SK-N-SH (cell line): ENCODE measurements around the gene PRIMPOL. TPM values are rescaled to one million over a fixed set of nuclear protein-coding genes. Genes with fewer than 3 reads are reported as not detected.
"Not testable (repeated sequence)": the region's sequence is repeated elsewhere in the genome, so short reads cannot be mapped to it uniquely, and the experiment has no call there.

Experiments used
- CTCF ChIA-PET: fragments of 300-600, 350-600 bp; formaldehyde crosslinking; extraction: SDS; loops from one replicate; lab custom pipeline; 2021; lab: Yijun Ruan, JAX
- POLR2A ChIA-PET: fragments of 350-600 bp; sonication (Branson Sonifier 250); formaldehyde crosslinking; extraction: SDS; loops from one replicate; lab custom pipeline; 2020; ENCODE audit warnings: antibody characterized with exemption, inconsistent platforms; lab: Yijun Ruan, JAX
- DNase-seq: peaks from one replicate; pipeline ENCODE4 v3.0.0; 2012
- H2AFZ ChIP-seq: fragments of 200-600 bp; sonication (generic); 2 replicates; pipeline ENCODE4 v1.8.1; 2016; ENCODE audit warnings: antibody characterized with exemption, mild to moderate bottlenecking, low read depth
- H3F3A ChIP-seq: fragments of 200-600 bp; sonication (generic); replicated peaks from 2 replicates; pipeline ENCODE3; 2016; ENCODE audit warnings: antibody characterized with exemption, mild to moderate bottlenecking; ENCODE audit not compliant: insufficient read depth
- H3K27ac ChIP-seq, 2 experiments: fragments of 200-500 bp in 1 of 2; fragments of 200-600 bp in 1 of 2; sonication (Bioruptor generic) in 1 of 2; sonication (generic), shearing (Covaris generic) in 1 of 2; 2 replicates each; pipeline versions ENCODE4 v1.5.1 to v1.6.1; 2014 to 2016; ENCODE audit warnings: low read depth in 2 of 2, inconsistent platforms in 1 of 2, low read length in 1 of 2, mild to moderate bottlenecking in 1 of 2, mixed read lengths in 1 of 2
- H3K27me3 ChIP-seq: fragments of 200-600 bp; sonication (generic), shearing (Covaris generic); 2 replicates; pipeline ENCODE4 v1.6.1; 2016; ENCODE audit warnings: mixed run types; ENCODE audit not compliant: insufficient read depth
- H3K36me3 ChIP-seq, 2 experiments: fragments of 200-500 bp in 1 of 2; fragments of 200-600 bp in 1 of 2; sonication (Bioruptor generic) in 1 of 2; sonication (generic) in 1 of 2; replicated peaks in 1 of 2; 2 replicates each; pipeline versions ENCODE3 to v1.5.1; 2014 to 2016; ENCODE audit warnings: low read length in 1 of 2, mild to moderate bottlenecking in 1 of 2; ENCODE audit not compliant: insufficient read depth in 2 of 2, control insufficient read depth in 1 of 2
- H3K4me1 ChIP-seq, 2 experiments: fragments of 200-500 bp in 1 of 2; fragments of 200-600 bp in 1 of 2; sonication (Bioruptor generic) in 1 of 2; sonication (generic), shearing (Covaris generic) in 1 of 2; 2 replicates each; pipeline versions ENCODE4 v1.5.1 to v1.6.1; 2014 to 2016; ENCODE audit warnings: low read depth in 1 of 2, low read length in 1 of 2, mixed run types in 1 of 2; ENCODE audit not compliant: insufficient read depth in 2 of 2, control insufficient read depth in 1 of 2
- H3K4me2 ChIP-seq: fragments of 200-600 bp; sonication (generic), shearing (Covaris generic); 2 replicates; pipeline ENCODE4 v1.6.1; 2017; ENCODE audit warnings: mixed run types
- H3K4me3 ChIP-seq, 2 experiments: fragments of 200-500 bp in 1 of 2; fragments of 200-600 bp in 1 of 2; sonication (Bioruptor generic) in 1 of 2; sonication (generic), shearing (Covaris generic) in 1 of 2; 2 replicates each; pipeline versions ENCODE4 v1.5.1 to v1.8.1; 2014 to 2016; ENCODE audit warnings: low read depth in 2 of 2, inconsistent platforms in 1 of 2, low read length in 1 of 2, mild to moderate bottlenecking in 1 of 2, mixed read lengths in 1 of 2, moderate library complexity in 1 of 2
- H3K79me2 ChIP-seq: fragments of 200-600 bp; sonication (generic); 2 replicates; pipeline ENCODE4 v1.8.1; 2017; ENCODE audit warnings: mild to moderate bottlenecking; ENCODE audit not compliant: insufficient read depth
- H3K9ac ChIP-seq: fragments of 200-600 bp; sonication (generic); 2 replicates; pipeline ENCODE4 v1.6.1; 2017; ENCODE audit warnings: mixed run types
- H3K9me2 ChIP-seq: fragments of 200-600 bp; sonication (generic); 2 replicates; pipeline ENCODE4 v1.6.1; 2017; ENCODE audit warnings: mixed run types
- H3K9me3 ChIP-seq: fragments of 200-600 bp; sonication (generic); 2 replicates; pipeline ENCODE4 v1.6.1; 2017; ENCODE audit warnings: mixed run types, mild to moderate bottlenecking, moderate library complexity
- H4K20me1 ChIP-seq: fragments of 200-600 bp; sonication (generic); 2 replicates; pipeline ENCODE4 v1.6.1; 2017; ENCODE audit warnings: mild to moderate bottlenecking, mixed run types; ENCODE audit not compliant: insufficient read depth
- ELF1 ChIP-seq: IDR thresholded peaks from 2 replicates; pipeline ENCODE4 v1.4.0; 2012
- EP300 ChIP-seq, 2 experiments: IDR thresholded peaks; 2 replicates each; pipeline versions ENCODE4 v1.4.0 to v1.6.1; 2012; ENCODE audit warnings: borderline replicate concordance in 1 of 2, low read depth in 1 of 2, low read length in 1 of 2
- EZH2phosphoT487 ChIP-seq: fragments of 200-600 bp; sonication (generic); IDR thresholded peaks from 2 replicates; pipeline ENCODE4 v1.6.1; 2017; ENCODE audit warnings: low read depth, mixed run types, mild to moderate bottlenecking, antibody characterized with exemption, moderate library complexity, borderline replicate concordance
- FOSL2 ChIP-seq: IDR thresholded peaks from 2 replicates; pipeline ENCODE4 v1.4.0; 2012; ENCODE audit warnings: low read depth, mild to moderate bottlenecking, moderate library complexity, borderline replicate concordance
- FOXM1 ChIP-seq: IDR thresholded peaks from 2 replicates; pipeline ENCODE4 v1.4.0; 2012; ENCODE audit warnings: low read depth, mild to moderate bottlenecking
- GABPA ChIP-seq: IDR thresholded peaks from 2 replicates; pipeline ENCODE4 v1.4.0; 2012; ENCODE audit warnings: low read depth, mild to moderate bottlenecking
- GATA2 ChIP-seq: sonication (generic); formaldehyde crosslinking; IDR thresholded peaks from 2 replicates; pipeline ENCODE4 v1.5.0; 2020; ENCODE audit warnings: mild to moderate bottlenecking, missing genetic modification reagents
- MXI1 ChIP-seq: IDR thresholded peaks from 2 replicates; pipeline ENCODE4 v1.6.1; 2012; ENCODE audit warnings: mild to moderate bottlenecking, low read depth, low read length, improper control_type of control experiment
- NFIC ChIP-seq: IDR thresholded peaks from 2 replicates; pipeline ENCODE4 v1.4.0; 2012; ENCODE audit warnings: borderline replicate concordance
- NRF1 ChIP-seq: IDR thresholded peaks from 2 replicates; pipeline ENCODE4 v1.6.1; 2012; ENCODE audit warnings: low read depth, mild to moderate bottlenecking, low read length
- RAD21 ChIP-seq: IDR thresholded peaks from 2 replicates; pipeline ENCODE4 v1.6.1; 2012; ENCODE audit warnings: mild to moderate bottlenecking, low read length
- RCOR1 ChIP-seq: fragments of 150-350 bp; IDR thresholded peaks from 2 replicates; pipeline ENCODE4 v1.6.1; 2017; ENCODE audit warnings: antibody characterized with exemption, low read length
- RFX5 ChIP-seq: IDR thresholded peaks from 2 replicates; pipeline ENCODE4 v1.6.1; 2012; ENCODE audit warnings: mild to moderate bottlenecking, improper control_type of control experiment, low read length
- RXRA ChIP-seq: IDR thresholded peaks from 2 replicates; pipeline ENCODE4 v1.4.0; 2012; ENCODE audit warnings: low read depth, mild to moderate bottlenecking, borderline replicate concordance
- SIN3A ChIP-seq: IDR thresholded peaks from 2 replicates; pipeline ENCODE4 v1.6.1; 2012; ENCODE audit warnings: low read depth, mild to moderate bottlenecking, low read length, moderate library complexity, borderline replicate concordance
- SMC3 ChIP-seq: IDR thresholded peaks from 2 replicates; pipeline ENCODE4 v1.6.1; 2012; ENCODE audit warnings: low read depth, low read length, improper control_type of control experiment
- TAF1 ChIP-seq: IDR thresholded peaks from 2 replicates; pipeline ENCODE4 v1.6.1; 2012; ENCODE audit warnings: low read depth, mild to moderate bottlenecking, low read length, moderate library complexity, borderline replicate concordance
- TEAD4 ChIP-seq: IDR thresholded peaks from 2 replicates; pipeline ENCODE4 v1.4.0; 2012; ENCODE audit warnings: mild to moderate bottlenecking, borderline replicate concordance; ENCODE audit not compliant: insufficient read depth
- WGBS: methylation state at CpG from one replicate; pipeline ENCODE4 v1.1.6; 2017; ENCODE audit warnings: low lambda C conversion rate; 5-methylcytosine and 5-hydroxymethylcytosine counted together
- polyA plus RNA-seq, 3 experiments: library from polyadenylated mRNA; depleted of rRNA; stranded (reverse); fragments of >200 nt; gene quantifications; 2 replicates each; pipeline ENCODE4 v1.2.3, GENCODE V29; 2012
- TF ChIP-seq, protein P1 (sequence below): fragments of 150-350 bp; IDR thresholded peaks from 2 replicates; pipeline ENCODE4 v1.6.1; 2017; ENCODE audit warnings: antibody characterized with exemption, low read length, low read depth, borderline replicate concordance
- TF ChIP-seq, protein P2 (sequence below): IDR thresholded peaks from 2 replicates; pipeline ENCODE4; 2012
- TF ChIP-seq, protein P3 (sequence below): IDR thresholded peaks from 2 replicates; pipeline ENCODE4 v1.4.0; 2012; ENCODE audit warnings: low read depth

PRIMPOL gene
- polyA plus RNA-seq, 1 of the 3 experiments (the other 2 are of a cell fraction): 8.0 TPM

- H3K79me2 ChIP-seq: no peaks in the 10 kb centered on the region
- H3F3A ChIP-seq: no peaks in the 10 kb centered on the region
- no peak overlapping the region for H3K4me3 ChIP-seq
- H3K4me2 ChIP-seq: no peak overlapping the region
- ChIA-PET CTCF (no interaction called here), POLR2A (no interaction called here)
- H3K9me2 ChIP-seq: no peaks in the 10 kb centered on the region
- no peaks in the 10 kb centered on the region for H3K36me3 ChIP-seq
- no peak for DNase-seq
- H3K27ac ChIP-seq: no peak overlapping the region
- H2AFZ ChIP-seq: no peak overlapping the region
- WGBS: 78% methylated on average over 2 of the region's 2 CpGs
- TF ChIP-seq NRF1: no peak
- TF ChIP-seq EZH2phosphoT487: no peak
- TF ChIP-seq RXRA: no peak
- TF ChIP-seq GATA2 (CRISPR knock-in tag): no peak
- TF ChIP-seq, protein P1, sequence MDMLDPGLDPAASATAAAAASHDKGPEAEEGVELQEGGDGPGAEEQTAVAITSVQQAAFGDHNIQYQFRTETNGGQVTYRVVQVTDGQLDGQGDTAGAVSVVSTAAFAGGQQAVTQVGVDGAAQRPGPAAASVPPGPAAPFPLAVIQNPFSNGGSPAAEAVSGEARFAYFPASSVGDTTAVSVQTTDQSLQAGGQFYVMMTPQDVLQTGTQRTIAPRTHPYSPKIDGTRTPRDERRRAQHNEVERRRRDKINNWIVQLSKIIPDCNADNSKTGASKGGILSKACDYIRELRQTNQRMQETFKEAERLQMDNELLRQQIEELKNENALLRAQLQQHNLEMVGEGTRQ: no peak
- no peak for TF ChIP-seq FOSL2
- no peak for TF ChIP-seq SMC3
- no peak for TF ChIP-seq RAD21
- TF ChIP-seq RFX5: no peak
- H3K9ac ChIP-seq: no peak overlapping the region
- no peaks in the 10 kb centered on the region for H3K9me3 ChIP-seq
- H4K20me1 ChIP-seq: no peaks in the 10 kb centered on the region
- H3K27me3 ChIP-seq: no peaks in the 10 kb centered on the region
- H3K4me1 ChIP-seq: no peaks in the 10 kb centered on the region
Measured at GRCh38 chr4:184613405-184613804, 36.1 kb upstream of the PRIMPOL start.

DNA sequence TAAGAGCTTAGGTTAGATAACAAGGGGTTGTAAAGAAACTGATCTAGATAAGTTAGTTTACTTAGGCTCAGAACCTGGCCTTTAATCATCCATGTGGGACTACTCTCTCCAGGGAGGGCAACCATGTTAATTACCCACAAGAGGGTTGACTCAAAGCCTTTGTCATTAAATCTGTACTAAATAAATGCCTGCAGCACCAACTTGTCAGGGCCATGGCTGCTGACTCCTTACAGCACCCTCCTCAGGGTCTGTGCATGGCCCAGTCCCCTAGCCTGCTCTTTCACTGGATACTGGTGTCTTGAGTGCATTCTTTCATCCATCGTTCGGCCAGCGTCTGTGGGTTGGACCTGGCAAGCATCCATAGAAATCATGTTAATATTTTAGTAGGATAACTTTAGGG lies 35.0 kb upstream of the PRIMPOL start:
- H3K4me1 ChIP-seq: no peaks in the 10 kb centered on the region
- no peak overlapping the region for H2AFZ ChIP-seq
- H3K27ac ChIP-seq: no peak overlapping the region
- WGBS: 85% methylated on average over 3 of the region's 3 CpGs
- H3K9me3 ChIP-seq: no peaks in the 10 kb centered on the region
- H3K27me3 ChIP-seq: no peaks in the 10 kb centered on the region
- no peaks in the 10 kb centered on the region for H3F3A ChIP-seq
- DNase-seq: no peak
- no peaks in the 10 kb centered on the region for H3K36me3 ChIP-seq
- no peaks in the 10 kb centered on the region for H4K20me1 ChIP-seq
- no peak overlapping the region for H3K4me3 ChIP-seq
- H3K9me2 ChIP-seq: no peaks in the 10 kb centered on the region
- H3K9ac ChIP-seq: no peak overlapping the region
- no peak overlapping the region for H3K4me2 ChIP-seq
- H3K79me2 ChIP-seq: no peaks in the 10 kb centered on the region
- no peak for TF ChIP-seq SIN3A
- TF ChIP-seq, protein P2, sequence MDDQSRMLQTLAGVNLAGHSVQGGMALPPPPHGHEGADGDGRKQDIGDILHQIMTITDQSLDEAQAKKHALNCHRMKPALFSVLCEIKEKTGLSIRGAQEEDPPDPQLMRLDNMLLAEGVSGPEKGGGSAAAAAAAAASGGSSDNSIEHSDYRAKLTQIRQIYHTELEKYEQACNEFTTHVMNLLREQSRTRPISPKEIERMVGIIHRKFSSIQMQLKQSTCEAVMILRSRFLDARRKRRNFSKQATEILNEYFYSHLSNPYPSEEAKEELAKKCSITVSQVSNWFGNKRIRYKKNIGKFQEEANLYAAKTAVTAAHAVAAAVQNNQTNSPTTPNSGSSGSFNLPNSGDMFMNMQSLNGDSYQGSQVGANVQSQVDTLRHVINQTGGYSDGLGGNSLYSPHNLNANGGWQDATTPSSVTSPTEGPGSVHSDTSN: no peak
- TF ChIP-seq, protein P1: no peak
- TF ChIP-seq GABPA: no peak
- no peak for TF ChIP-seq NRF1
- TF ChIP-seq, protein P3, sequence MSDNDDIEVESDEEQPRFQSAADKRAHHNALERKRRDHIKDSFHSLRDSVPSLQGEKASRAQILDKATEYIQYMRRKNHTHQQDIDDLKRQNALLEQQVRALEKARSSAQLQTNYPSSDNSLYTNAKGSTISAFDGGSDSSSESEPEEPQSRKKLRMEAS: no peak
- no peak for TF ChIP-seq RCOR1
- no peak for TF ChIP-seq TEAD4
- TF ChIP-seq FOXM1: no peak
- TF ChIP-seq RXRA: no peak
- TF ChIP-seq MXI1: no peak
- no peak for TF ChIP-seq RAD21
- no peak for TF ChIP-seq NFIC
- TF ChIP-seq ELF1: no peak
- TF ChIP-seq EP300 (IDR thresholded peaks at IDR 0.05; ENCODE audit: borderline replicate concordance in 1 of 2, low read depth in 1 of 2, low read length in 1 of 2): no peak
- TF ChIP-seq FOSL2: no peak
- TF ChIP-seq TAF1: no peak
- ChIA-PET POLR2A (no interaction called here), CTCF (interaction anchor here (1.3 kb wide), 1 partner anchor 13 kb away, joined by 3 read pairs; no protein-coding TSS in a partner anchor)

GRCh38 chr4:184616168-184616567 lies 33.4 kb upstream of the PRIMPOL start:
- H3K79me2 ChIP-seq, H3K27ac ChIP-seq, H3K4me1 ChIP-seq, H3K9ac ChIP-seq, H3F3A ChIP-seq, H4K20me1 ChIP-seq, POLR2A ChIA-PET, DNase-seq, H3K4me3 ChIP-seq, CTCF ChIA-PET, H3K27me3 ChIP-seq, H2AFZ ChIP-seq, H3K4me2 ChIP-seq, H3K9me2 ChIP-seq, H3K9me3 ChIP-seq, H3K36me3 ChIP-seq: not testable (repeated sequence)
- WGBS: 52% methylated on average over 2 of the region's 2 CpGs
